Coronary artery (tissue), 2 donors: Measurements from ENCODE around the gene EIF4E2.

Source experiments
- DNase-seq: peaks from one replicate; pipeline ENCODE4 v3.0.0-alpha.2; 2017; ENCODE audit warnings: low spot score
- H3K27ac ChIP-seq, 2 donors: fragments of 200-600 bp; sonication (generic); one replicate each; pipeline ENCODE4 v1.5.1; 2016 to 2019
- H3K4me3 ChIP-seq: fragments of 200-600 bp; sonication (generic); 2 replicates; pipeline ENCODE4 v1.5.1; 2016; ENCODE audit warnings: mild to moderate bottlenecking, moderate library complexity
- TF ChIP-seq, protein P1 (sequence below): fragments of 200-600 bp; sonication (generic); IDR thresholded peaks from one replicate; pipeline ENCODE4 v1.5.1; 2019; ENCODE audit warnings: antibody characterized with exemption

The EIF4E2 gene

GRCh38 chr2:232543491-232543890, 7.0 kb upstream of the EIF4E2 start:
- TF ChIP-seq, protein P1, sequence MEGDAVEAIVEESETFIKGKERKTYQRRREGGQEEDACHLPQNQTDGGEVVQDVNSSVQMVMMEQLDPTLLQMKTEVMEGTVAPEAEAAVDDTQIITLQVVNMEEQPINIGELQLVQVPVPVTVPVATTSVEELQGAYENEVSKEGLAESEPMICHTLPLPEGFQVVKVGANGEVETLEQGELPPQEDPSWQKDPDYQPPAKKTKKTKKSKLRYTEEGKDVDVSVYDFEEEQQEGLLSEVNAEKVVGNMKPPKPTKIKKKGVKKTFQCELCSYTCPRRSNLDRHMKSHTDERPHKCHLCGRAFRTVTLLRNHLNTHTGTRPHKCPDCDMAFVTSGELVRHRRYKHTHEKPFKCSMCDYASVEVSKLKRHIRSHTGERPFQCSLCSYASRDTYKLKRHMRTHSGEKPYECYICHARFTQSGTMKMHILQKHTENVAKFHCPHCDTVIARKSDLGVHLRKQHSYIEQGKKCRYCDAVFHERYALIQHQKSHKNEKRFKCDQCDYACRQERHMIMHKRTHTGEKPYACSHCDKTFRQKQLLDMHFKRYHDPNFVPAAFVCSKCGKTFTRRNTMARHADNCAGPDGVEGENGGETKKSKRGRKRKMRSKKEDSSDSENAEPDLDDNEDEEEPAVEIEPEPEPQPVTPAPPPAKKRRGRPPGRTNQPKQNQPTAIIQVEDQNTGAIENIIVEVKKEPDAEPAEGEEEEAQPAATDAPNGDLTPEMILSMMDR, result no peak
- peak; percentile 53 for DNase-seq
- H3K4me3 ChIP-seq, result no peak overlapping the region
- no peak overlapping the region for H3K27ac ChIP-seq

GRCh38 chr2:232543928-232544631, 6.4 kb upstream of the EIF4E2 start:
- Histone ChIP-seq H3K4me3 (no peak overlapping the region), H3K27ac (no peak overlapping the region)
- DNase-seq, result peak; percentile 50
- TF ChIP-seq, protein P1, result no peak

DNA sequence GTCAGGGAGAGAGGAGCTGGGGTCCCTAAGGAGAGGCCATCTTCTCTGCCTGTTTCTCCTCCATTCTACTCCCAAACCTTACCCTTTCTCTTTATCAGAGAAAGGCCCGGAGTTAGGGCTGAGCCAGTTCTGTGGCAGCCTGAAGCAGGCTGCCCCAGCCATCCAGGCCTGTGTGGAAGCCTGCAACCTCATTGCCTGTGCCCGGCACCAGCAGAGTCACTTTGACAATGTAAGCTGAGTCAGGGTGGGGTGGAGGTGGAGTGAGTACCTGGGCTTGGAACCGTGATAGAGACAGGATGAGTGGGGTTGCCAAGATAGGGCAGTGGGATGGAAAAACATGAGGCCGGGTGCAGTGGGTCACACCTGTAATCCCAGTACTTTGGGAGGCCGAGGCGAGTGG, 5.8 kb upstream of the EIF4E2 start:
- TF ChIP-seq, protein P1, result no peak
- Histone ChIP-seq H3K27ac (no peak overlapping the region), H3K4me3 (no peak overlapping the region)
- peak; percentile 28 for DNase-seq

- TF ChIP-seq, protein P1, result no peak
- H3K27ac ChIP-seq, result no peak overlapping the region
- H3K4me3 ChIP-seq, result no peak overlapping the region
- peak; percentile 58 for DNase-seq
Observed at GRCh38 chr2:232545511-232546375, 4.7 kb upstream of the EIF4E2 start.

- no peak for DNase-seq
- no peak overlapping the region for H3K4me3 ChIP-seq
- TF ChIP-seq, protein P1, result no peak
- H3K27ac ChIP-seq, result no peak overlapping the region
Observed at GRCh38 chr2:232547991-232548390, 2.5 kb upstream of the EIF4E2 start.

DNA sequence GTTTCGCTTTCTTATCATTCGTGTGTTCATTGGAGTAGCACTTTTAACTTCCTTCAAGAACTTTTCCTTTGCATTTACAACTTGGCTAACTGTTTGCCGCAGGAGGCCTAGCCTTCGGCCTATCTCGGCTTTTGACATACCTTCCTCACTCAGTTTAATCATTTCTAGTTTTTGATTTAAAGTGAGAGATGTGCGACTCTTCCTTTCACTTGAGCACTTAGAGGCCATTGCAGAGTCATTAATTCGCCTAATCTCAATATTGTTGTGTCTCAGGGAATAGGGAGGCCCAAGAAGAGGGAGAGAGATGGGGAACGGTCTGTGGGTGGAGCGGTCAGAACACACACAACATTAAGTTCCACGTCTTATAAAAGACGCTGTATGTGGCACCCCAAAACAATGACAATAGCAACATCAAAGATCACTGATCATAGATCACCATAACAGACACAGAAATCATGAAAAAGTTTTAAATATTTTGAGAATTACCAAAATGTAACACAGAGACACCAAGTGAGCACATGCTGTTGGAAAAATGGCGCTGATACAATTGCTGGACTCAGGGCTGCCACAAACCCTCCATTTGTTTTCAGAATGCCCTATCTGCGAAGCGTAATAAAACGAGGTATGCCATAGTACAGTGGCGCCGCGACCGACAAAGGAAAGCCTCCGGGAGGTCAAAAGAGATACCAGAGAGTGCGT, 685 bp upstream of the EIF4E2 start:
- peak overlapping the region; percentile 93 for H3K4me3 ChIP-seq
- DNase-seq, result no peak
- TF ChIP-seq, protein P1, result no peak
- peak overlapping the region; percentile 98 to 99 for H3K27ac ChIP-seq
